Ascending aorta (tissue), 2 donors: ENCODE measurements around the gene RAB11FIP4. TPM values are rescaled to one million over a fixed set of nuclear protein-coding genes. Genes with fewer than 3 reads are reported as not detected.

Experiments
- DNase-seq, 2 donors: peaks; one replicate each; pipeline ENCODE4 v3.0.0-alpha.2; 2019; ENCODE audit warnings: low spot score in 2 of 2
- H3K27ac ChIP-seq, 2 donors: fragments of 200-600 bp; sonication (generic); one replicate each; pipeline ENCODE4 v1.5.1; 2016 to 2017; ENCODE audit warnings: mild to moderate bottlenecking in 1 of 2
- H3K27me3 ChIP-seq: fragments of 200-600 bp; sonication (generic); one replicate; pipeline ENCODE4 v1.5.1; 2017
- H3K36me3 ChIP-seq, 2 donors: fragments of 200-600 bp; sonication (generic); one replicate each; pipeline ENCODE4 v1.5.1; 2016
- H3K4me1 ChIP-seq, 2 donors: fragments of 200-600 bp; sonication (generic); one replicate each; pipeline ENCODE4 v1.5.1; 2016 to 2017; ENCODE audit warnings: mild to moderate bottlenecking in 1 of 2
- H3K4me3 ChIP-seq, 2 donors: fragments of 200-600 bp; sonication (generic); one replicate each; pipeline ENCODE4 v1.5.1; 2016 to 2017; ENCODE audit warnings: mild to moderate bottlenecking in 1 of 2
- H3K9me3 ChIP-seq, 2 donors: fragments of 200-600 bp; sonication (generic); one replicate each; pipeline ENCODE4 v1.5.1; 2016
- intact Hi-C: fragments of 100-400 bp; cut with DNase I; formaldehyde crosslinking; loops from one replicate; pipeline ENCODE4 v1.15.1; 2023
- total RNA-seq: library from RNA; depleted of rRNA; stranded (reverse); fragments of >200 nt; gene quantifications from one replicate; pipeline ENCODE4 v1.1.0, GENCODE V29; 2016
- TF ChIP-seq, protein P1 (sequence below), 3 experiments: fragments of 200-600 bp in 2 of 3; fragments of 450-650 bp in 1 of 3; sonication (generic) in 2 of 3; IDR thresholded peaks; one replicate each; pipeline ENCODE4 v1.5.1; 2016 to 2019; ENCODE audit warnings: antibody characterized with exemption in 3 of 3, mild to moderate bottlenecking in 1 of 3, moderate library complexity in 1 of 3

Gene RAB11FIP4
- total RNA-seq, 1 donor from 2014 or later, result 0.85 TPM

DNA sequence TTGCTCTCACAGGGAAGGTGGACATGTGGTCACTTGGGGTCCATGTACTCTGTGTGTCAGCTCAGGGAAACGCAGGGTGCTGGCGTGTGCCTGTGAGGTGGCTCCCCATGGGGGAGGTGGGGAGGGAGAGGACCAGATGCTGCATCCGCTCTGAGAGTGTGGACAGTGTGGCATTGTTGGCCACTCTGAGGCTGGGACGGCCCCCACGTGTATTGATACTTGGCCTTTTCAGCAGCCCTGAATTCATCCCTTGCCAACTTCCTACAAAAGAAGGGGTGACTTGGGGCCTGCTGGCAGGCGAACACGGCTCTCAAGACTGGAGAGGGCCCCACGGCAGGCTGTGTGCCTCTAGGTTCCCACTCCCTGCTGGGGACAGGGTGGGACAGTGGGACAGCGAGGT, 120.1 kb downstream of the RAB11FIP4 start:
- Histone ChIP-seq H3K36me3 (no peaks in the 10 kb centered on the region), H3K27ac (no peak overlapping the region), H3K4me3 (no peak overlapping the region), H3K27me3 (no peaks in the 10 kb centered on the region), H3K9me3 (no peaks in the 10 kb centered on the region), H3K4me1 (peaks cover 5 to 18% of the 10 kb centered on the region in 2 donors)
- no peak for DNase-seq
- TF ChIP-seq, protein P1, sequence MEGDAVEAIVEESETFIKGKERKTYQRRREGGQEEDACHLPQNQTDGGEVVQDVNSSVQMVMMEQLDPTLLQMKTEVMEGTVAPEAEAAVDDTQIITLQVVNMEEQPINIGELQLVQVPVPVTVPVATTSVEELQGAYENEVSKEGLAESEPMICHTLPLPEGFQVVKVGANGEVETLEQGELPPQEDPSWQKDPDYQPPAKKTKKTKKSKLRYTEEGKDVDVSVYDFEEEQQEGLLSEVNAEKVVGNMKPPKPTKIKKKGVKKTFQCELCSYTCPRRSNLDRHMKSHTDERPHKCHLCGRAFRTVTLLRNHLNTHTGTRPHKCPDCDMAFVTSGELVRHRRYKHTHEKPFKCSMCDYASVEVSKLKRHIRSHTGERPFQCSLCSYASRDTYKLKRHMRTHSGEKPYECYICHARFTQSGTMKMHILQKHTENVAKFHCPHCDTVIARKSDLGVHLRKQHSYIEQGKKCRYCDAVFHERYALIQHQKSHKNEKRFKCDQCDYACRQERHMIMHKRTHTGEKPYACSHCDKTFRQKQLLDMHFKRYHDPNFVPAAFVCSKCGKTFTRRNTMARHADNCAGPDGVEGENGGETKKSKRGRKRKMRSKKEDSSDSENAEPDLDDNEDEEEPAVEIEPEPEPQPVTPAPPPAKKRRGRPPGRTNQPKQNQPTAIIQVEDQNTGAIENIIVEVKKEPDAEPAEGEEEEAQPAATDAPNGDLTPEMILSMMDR (IDR thresholded peaks at IDR 0.05), result no peak
- intact Hi-C loops, result no loop called here

DNA sequence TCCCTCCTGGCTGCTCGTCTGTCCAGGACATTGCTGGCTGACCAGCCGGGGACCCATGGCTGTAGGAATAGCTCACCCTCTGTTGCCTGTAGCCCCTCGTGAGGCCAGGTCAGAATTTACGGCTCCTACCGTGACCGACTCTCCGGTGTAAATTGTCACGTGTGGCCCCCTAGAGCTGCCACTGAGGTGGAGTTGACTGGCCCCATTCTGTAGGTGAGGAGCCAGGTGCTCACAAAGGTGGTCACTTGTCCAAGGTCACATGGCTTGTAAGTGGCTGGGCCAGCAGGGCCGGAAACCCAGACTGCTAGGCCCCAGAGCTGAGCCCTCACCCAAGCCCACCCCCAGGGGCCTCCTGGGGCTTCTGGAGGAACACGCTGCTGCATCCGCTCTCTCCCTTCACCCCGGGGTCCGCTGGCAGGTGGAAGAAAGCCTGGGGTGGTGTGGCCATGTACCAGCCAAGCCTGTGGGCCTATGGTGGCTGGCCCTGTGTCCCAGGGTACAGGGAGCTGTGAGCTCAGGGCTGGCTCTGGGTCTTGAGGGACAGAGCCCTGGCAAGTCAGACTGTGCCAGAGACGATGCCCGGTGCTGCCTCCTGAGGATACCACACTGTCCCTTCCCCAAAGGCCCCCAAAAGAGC, 120.7 kb downstream of the RAB11FIP4 start:
- intact Hi-C loops, result no loop called here
- H3K36me3 ChIP-seq, result no peaks in the 10 kb centered on the region
- H3K4me3 ChIP-seq, result no peak overlapping the region
- no peak overlapping the region for H3K27ac ChIP-seq
- no peaks in the 10 kb centered on the region for H3K9me3 ChIP-seq
- no peak for DNase-seq
- no peaks in the 10 kb centered on the region for H3K27me3 ChIP-seq
- peaks cover 5 to 18% of the 10 kb centered on the region in 2 donors for H3K4me1 ChIP-seq
- TF ChIP-seq, protein P1 (IDR thresholded peaks at IDR 0.05), result no peak

DNA sequence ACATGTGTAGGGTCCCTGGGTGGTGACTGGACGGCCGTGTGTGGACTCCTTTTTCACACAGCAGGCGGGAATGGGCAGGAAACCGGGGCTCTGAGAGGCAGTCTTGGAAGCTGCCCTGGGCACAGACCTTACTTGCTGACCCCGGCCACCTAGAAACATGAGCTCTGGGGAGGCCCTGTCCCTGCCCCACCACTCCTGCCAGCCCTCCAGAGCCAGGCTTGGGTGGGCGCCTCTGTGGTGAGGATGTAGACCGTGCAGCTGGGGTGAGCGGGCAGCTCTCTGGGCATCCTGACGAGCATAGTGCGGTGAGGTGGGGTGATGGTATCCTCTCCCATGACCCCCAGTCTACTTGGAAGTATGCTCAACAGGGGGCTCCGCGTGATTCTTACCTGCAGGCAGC, 121.3 kb downstream of the RAB11FIP4 start:
- Histone ChIP-seq H3K27ac (no peak overlapping the region), H3K4me1 (peaks cover 5 to 18% of the 10 kb centered on the region in 2 donors), H3K27me3 (no peaks in the 10 kb centered on the region), H3K36me3 (no peaks in the 10 kb centered on the region), H3K4me3 (no peak overlapping the region), H3K9me3 (no peaks in the 10 kb centered on the region)
- DNase-seq, result no peak
- intact Hi-C loops, result no loop called here
- TF ChIP-seq, protein P1 (IDR thresholded peaks at IDR 0.05), result no peak

DNA sequence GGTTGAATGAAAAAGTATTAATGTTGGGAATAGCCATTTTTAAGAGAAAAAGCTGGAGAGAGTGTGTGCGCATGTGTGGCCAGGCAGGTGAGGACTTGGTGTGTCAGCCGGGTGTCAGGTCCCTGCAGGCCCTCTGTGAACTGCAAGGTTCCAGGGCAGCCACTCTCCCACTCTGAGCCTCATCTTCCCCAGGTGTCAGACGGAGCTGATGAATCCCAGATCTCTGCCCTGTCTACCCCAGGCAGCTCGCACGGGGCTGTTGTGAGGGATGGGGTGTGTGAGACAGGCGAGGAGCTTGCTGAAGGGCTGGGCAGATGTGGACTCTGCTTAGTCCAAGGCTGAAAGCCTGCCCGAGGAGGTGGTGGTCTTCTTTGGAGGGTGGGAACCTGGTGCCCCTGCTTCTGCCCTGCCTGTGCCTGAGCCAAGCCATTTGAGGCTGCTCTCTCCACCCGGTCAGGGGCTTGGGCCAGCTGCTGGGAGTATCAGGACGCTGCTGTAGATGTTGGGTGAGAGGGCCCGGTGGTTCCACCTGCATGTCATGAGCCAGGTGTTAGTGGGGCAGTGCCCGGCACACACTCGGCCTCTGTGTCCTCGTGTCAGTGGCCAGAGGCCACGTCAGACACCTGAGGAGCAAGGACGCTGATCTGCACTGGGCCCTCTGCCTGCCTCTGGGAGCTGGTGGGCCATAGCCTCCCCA, 122.4 kb downstream of the RAB11FIP4 start:
- no peaks in the 10 kb centered on the region for H3K9me3 ChIP-seq
- intact Hi-C loops, result no loop called here
- H3K36me3 ChIP-seq, result no peaks in the 10 kb centered on the region
- H3K4me1 ChIP-seq, result peaks cover 5 to 18% of the 10 kb centered on the region in 2 donors
- H3K27ac ChIP-seq, result no peak overlapping the region
- no peak for DNase-seq
- TF ChIP-seq, protein P1 (IDR thresholded peaks at IDR 0.05), result no peak
- no peak overlapping the region for H3K4me3 ChIP-seq
- H3K27me3 ChIP-seq, result no peaks in the 10 kb centered on the region

DNA sequence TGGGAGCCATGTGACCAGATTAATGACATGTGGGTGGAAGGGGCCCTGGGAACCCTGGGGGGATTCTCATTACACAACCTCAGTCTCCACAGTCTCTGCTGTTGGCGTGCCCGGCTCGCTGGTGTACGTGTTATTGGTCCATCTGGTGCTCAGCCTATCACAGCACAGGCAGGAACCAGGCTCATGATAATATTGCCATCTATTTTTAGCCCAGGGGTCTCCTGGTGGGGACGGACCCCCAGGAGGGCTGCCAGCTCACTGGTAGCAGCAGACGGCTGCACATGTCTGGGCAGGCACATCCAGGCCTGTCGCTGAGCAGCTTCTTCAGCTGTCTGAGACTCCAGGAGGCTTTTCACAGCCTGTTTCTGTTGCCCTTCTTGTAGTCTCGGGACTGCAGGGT, 123.8 kb downstream of the RAB11FIP4 start:
- Histone ChIP-seq H3K9me3 (no peaks in the 10 kb centered on the region), H3K36me3 (no peaks in the 10 kb centered on the region), H3K4me1 (peaks cover 3 to 5% of the 10 kb centered on the region in 2 donors), H3K27ac (no peak overlapping the region), H3K4me3 (no peak overlapping the region), H3K27me3 (no peaks in the 10 kb centered on the region)
- intact Hi-C loops, result no loop called here
- no peak for DNase-seq
- TF ChIP-seq, protein P1 (IDR thresholded peaks at IDR 0.05), result no peak
